GM21447 (cell line): ENCODE measurements around the gene SCN11A.
"Not testable (repeated sequence)": the region's sequence is repeated elsewhere in the genome, so short reads cannot be mapped to it uniquely, and the experiment has no call there.

ENCODE experiments used
- ATAC-seq: cut with Tn5 transposase; IDR thresholded peaks from one replicate; pipeline ENCODE4 v1.9.1; 2021; ENCODE audit not compliant: unreplicated experiment

Gene SCN11A

DNA sequence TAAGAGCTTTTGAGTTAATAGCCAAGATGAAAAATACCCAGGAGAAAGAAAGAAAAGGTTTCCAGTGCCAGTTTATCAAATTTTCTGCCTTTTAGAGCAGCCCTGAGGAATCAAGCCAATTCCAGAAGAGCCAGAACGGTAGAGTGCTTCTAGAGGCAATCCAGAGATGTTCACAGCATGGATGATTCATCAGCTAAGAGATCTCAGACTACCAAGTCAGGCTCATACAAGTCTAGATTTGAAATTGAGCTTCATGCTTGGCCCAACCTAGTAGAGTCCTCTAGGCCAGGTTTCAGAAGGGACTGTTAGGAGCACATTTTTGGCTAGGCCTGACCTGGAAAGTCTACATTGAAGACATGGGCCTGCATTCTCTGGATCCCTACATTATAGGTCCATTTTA, 15.5 kb upstream of the SCN11A start:
- no peak for ATAC-seq

DNA sequence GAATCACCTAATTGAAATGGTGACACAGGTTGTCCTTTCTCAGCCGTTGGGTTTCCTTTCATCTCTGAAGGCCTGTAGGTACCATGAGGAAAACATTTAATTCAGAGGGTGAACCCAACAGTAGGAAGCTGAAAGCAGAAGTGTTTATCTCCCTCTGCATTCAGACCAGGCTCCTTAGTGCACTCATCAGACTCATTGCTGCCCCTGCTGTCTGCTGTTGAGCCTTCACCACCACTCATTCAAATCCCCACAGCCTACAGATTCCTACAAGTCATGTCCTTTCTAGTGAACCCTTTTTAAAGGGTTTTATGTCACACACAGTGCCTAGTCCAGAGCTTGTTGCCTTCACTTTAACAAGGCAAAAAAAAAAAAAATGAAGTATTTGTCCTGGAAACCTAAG, 13.5 kb upstream of the SCN11A start:
- peak; percentile 96 for ATAC-seq

DNA sequence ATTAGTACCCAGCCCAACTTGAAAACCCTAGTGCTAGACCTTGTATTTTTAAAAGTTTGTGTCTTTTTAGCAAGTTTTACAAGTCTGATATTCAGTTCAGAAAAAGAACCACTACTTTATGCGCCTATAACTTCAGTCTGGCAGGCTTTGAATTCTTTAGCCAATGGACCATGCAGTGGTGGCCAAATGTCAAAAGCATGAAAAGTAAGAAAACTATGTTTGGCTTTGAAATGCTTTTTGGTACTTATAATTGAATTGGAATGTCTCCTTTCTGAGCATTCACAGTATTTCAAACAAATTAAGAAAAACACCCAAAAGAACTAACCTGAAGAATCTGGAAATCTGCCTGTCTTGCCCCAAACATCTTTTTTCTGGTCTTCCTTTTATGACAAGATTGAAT, 12.9 kb upstream of the SCN11A start:
- ATAC-seq: no peak

GRCh38 chr3:39063143-39063542, 11.4 kb upstream of the SCN11A start:
- no peak for ATAC-seq

- ATAC-seq: no peak
These were observed 10.4 kb upstream of the SCN11A start for GRCh38 chr3:39062180-39062579.

GRCh38 chr3:39061228-39061627, 9.5 kb upstream of the SCN11A start:
- not testable (repeated sequence) for ATAC-seq

GRCh38 chr3:39056151-39056550, 4.4 kb upstream of the SCN11A start:
- ATAC-seq: no peak

- ATAC-seq: no peak
These were observed 2.0 kb upstream of the SCN11A start for GRCh38 chr3:39053696-39054095.

GRCh38 chr3:39052583-39052982, 839 bp upstream of the SCN11A start:
- ATAC-seq: no peak

GRCh38 chr3:39050029-39050428, 1.7 kb downstream of the SCN11A start:
- ATAC-seq: no peak

- no peak for ATAC-seq
These were observed 13.6 kb downstream of the SCN11A start for GRCh38 chr3:39038165-39038564.

- ATAC-seq: no peak
These were observed 22.2 kb downstream of the SCN11A start for GRCh38 chr3:39029556-39029955.

DNA sequence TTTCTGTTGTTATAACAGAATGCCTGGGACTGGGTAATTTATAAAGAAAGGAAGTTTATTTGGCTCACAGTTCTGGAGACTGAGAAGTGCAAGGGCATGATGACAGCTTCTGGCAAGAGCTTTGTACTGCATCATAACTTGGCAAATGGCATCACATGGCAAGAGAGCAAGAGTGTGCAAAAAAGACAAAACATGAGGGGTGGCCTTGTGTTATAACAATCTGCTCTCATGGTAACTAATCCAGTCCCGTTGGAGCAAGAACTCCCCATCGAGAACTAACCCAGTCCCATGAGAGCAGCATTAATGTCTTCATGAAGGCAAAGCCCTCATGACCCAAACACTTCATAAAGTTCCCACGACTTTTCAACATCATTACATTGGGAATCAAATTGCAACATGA, 23.2 kb downstream of the SCN11A start:
- ATAC-seq: no peak

DNA sequence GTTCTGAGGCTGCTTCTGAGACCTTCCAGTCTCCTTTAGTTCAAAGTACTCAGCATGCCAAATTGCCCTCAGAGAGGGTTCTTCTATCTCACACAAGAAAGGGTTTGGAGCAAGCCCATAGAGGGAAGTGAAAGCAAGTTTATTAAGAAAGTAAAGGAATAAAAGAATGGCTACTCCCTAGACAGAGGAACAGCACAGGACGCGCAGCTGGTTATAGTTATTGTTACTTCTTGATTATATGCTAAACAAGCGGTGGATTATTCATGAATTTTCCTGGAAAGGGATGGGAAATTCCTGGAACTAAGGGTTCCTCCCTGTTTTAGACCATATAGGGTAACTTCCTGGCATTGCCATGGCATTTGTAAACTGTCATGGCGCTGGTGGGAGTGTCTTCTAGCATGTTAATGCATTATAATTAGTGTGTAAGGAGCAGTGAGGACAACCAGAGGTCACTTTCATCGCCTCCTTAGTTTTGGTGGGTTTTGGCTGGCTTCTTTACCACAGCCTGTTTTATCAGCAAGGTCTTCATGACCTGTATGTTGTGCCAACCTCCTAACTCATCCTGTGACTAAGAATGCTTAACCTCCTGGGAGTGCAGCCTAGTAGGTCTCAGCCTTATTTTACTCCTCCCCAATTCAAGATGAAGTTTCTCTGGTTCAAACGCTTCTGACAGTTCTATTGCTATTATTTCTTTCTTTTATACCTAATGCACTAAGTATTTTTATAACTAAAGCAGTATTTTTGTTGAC, 26.3 kb downstream of the SCN11A start:
- no peak for ATAC-seq

DNA sequence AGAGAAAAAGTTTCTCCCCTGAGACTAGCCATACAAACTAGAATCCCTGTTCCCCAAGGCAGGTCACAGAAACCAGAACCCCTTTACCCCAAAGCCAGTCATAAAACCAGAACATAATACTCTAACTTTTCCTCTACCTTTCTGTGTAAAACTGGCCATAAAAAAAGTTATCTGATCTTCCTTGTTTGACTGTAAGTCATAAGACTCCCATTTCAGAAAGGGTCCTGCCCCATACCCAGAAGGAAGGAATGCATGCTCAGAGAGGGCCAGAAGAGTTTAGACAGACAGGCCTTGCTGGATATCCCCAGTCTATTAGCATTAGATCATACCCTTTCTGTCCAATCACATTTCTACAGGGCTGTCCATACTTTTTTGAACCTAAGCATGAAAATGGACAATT, 27.2 kb downstream of the SCN11A start:
- ATAC-seq: no peak

GRCh38 chr3:39022286-39022630, 29.5 kb downstream of the SCN11A start:
- no peak for ATAC-seq

- no peak for ATAC-seq
These were observed 30.1 kb downstream of the SCN11A start for GRCh38 chr3:39021465-39022285.

- no peak for ATAC-seq
These were observed 30.7 kb downstream of the SCN11A start for GRCh38 chr3:39021029-39021428.

DNA sequence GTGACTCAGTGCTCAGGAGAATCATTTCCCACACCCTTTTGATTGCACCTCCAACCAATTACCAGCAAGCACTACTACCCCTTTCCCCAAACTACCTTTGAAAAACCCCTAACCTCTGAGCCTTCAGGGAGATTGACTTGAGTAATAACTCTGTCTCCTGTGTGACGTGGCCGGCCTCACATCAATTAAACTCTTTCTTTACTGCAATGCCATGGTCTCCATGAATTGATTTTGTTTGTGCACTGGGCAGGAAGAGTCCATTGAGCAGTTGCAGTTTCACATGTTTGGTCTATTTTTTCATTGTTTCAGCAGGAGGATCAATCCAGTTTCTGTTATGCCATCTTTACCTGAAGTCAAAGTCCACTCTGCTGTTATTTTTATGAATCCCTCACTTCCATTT, 32.4 kb downstream of the SCN11A start:
- no peak for ATAC-seq

GRCh38 chr3:39015418-39015817, 36.3 kb downstream of the SCN11A start:
- no peak for ATAC-seq

DNA sequence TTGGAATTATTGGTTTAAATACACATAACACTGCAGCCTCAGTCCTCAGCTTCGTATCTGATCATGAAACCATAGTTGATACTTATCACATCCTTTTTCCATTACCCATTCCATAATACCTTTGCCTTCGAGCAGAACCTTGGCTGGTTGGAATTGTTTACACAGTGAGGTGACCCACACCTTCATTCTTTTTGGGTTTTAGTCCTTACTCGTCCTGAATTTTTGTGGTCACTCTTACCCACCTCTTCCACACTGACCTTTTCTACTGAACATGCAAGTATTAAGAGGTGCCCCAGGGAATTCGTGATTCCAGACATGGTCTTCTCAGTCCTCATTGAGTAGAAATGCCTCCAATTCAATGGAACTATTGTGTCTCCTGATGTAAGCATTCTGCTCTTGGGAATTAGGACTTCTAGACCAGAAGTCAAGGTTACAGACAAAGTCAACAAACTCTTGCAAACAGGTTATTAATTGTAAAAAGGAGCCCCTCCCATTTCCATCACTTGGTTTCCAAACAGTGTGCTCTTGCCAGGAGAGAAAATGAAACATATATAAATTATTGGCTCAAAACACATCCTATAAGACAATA, 37.7 kb downstream of the SCN11A start:
- no peak for ATAC-seq

DNA sequence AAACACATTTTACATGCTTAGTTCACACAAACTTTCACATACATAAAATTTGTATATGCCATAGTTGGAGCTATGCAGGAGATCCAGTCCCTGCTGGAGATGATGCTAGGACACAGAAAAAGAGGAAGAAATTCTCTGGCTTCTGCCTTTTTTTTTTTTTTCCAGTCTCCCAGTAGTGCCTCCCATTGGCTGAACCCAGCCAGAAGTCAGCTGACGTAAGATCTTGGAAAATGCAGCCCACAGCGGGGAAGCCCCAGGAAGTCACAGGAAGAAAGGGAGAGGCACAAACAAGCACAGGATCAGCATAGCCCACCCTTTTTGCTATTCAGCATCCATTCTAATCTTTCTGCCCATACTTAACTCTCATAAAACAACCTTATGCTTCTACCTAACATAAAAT, 38.5 kb downstream of the SCN11A start:
- ATAC-seq: no peak
